OCI-LY7 (cell line): ENCODE data around the gene ACTN1.

Experiments used
- CTCF ChIP-seq: fragments of 200-600 bp; sonication (generic); conservative IDR thresholded peaks from 2 replicates; pipeline ENCODE4 v1.5.1; 2014; ENCODE audit warnings: mild to moderate bottlenecking, antibody characterized with exemption, low read length, moderate library complexity, mixed read lengths
- EZH2phosphoT487 ChIP-seq: fragments of 200-600 bp; sonication (generic); IDR thresholded peaks from 2 replicates; pipeline ENCODE4 v1.6.1; 2018; ENCODE audit warnings: low read depth, borderline replicate concordance, mild to moderate bottlenecking, mixed run types, antibody characterized with exemption, low read length, moderate library complexity, mixed read lengths

- TF ChIP-seq CTCF (no peak), EZH2phosphoT487 (no peak)
Observed at GRCh38 chr14:68936476-68936875, 42.6 kb downstream of the ACTN1 start.
